Measurements from ENCODE around the gene JAG2.

The JAG2 gene

DNA sequence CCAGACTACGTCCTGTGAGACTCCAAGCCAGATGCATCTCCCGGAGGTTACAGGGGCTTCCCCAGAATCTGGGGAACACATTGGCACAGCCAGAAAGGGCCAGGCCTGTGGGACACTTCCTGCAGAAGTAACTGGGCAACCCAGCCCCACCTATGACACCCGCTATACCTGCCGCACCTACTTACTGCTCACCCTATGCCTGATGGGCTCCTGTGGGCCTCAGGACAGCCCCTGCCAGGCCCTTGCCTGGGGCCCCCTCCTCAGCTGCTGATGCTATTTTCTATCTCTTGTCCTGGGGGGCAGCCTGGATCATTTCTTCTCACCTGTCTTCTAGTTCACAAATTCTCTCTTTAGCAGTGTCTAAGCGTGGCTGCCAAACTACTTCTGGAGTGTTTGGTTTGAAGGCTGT lies 28.7 kb downstream of the JAG2 start:
- DNase-seq (ENCODE audit: low read depth, low spot score), result no peak

DNA sequence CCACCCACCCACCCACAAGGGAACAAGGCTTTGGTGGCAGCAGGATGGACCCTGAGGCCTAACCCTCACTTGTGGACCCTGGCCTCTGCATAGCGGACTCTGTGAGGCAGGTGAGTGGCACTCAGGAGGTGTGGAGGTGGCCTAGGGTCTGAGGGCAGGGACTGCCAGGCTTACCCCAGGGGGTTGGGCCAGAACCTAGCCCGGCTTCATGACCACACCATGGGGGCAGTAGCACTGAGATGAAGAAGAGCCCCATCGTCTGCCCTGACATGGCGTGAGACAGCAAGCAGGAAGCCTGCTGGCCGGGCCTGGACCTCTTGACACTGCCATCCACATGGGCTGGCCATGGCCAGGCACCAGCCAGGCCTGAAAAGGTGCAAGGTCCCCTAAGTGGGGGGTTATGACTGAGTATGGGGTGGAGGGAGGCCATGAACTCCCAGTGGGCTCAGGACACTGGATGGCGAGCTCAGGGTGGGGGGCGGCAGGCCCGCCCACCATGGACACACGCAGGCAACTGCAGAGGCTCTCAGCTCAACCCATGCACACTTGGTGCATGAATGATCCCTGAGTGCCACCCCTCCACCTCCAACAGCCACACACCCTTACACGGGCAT lies 29.3 kb downstream of the JAG2 start:
- no peak for DNase-seq (ENCODE audit: low read depth, low spot score)

DNA sequence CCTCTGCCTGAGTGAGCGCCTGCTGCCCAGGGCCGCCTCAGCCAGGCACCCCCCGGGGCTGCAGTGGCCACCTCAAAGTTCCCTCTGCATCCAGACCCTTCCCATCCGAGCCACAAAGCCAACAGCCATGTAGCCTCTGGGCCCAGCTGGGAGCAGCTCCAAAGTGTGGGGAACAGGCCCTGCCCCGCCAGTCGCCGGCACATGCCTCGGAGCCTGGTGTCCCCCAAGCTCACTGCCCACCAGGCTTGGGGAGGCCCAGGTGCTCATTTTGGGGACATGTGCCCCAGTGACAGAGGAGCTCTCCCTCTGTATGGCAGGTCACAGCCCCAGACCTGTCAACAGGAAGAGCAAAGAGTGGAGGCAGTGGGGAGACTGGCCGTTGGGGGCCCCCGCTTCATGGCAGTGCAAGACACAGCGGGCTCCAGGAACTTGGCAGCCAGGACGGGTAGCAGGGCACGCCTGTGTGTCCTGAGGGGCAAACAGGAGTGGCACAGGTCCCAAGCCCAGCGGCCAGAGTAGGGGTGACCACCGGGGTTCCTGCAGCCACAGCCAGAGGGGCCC lies 29.9 kb downstream of the JAG2 start:
- no peak for DNase-seq (ENCODE audit: low read depth, low spot score)

DNA sequence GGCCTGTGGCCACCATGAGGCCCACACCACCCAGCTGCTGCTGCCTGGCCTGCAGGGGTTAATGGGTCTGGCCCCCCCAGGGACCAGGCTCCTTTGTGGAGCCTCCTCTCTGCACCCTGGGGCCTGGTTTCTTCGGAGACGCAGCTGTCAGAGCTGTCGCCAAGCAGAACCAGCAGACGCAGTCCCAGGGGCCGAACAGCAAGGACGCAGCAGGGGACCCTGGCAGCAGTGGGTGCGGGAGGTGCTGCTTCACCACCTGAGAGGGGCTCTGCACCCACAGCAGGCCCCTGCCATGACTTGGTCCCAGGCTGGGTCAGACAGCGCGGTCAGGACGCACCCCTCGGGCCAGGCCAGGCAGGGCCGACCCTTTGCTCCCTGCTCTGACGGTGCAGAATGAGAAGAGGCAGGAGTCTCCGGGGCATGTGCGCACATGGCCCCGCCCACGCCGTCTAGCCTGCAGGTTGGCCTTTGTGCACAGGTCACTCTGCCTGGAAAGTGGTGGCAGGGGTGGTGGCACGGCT lies 30.5 kb downstream of the JAG2 start:
- DNase-seq (ENCODE audit: low read depth, low spot score), result no peak

DNA sequence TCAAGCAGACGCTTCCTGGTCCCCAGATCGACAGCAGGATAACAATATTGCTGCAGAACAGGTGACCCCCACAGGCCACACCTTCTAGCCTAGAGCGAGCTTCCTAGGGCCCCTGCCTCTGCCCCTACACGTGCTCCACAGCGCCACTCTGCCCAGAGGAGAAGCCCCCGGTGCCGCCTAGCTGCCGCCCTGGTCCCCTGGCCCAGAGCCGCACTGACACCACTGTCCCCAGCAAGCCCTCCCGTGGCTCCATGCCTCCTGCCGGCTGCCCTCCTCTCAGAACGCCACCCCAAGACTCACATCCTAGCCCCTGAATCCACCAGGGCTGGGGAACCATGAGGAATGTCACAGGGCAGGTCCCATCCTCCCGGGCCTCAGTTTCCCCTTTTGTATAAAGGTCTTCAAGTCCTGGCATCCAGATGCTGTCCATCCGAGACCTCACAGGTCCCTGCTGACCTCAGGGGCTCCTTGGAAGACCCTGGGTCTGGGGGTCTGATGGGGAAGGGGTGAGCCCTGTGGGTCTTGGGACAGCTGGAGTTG lies 31.0 kb downstream of the JAG2 start:
- no peak for DNase-seq (ENCODE audit: low read depth, low spot score)

DNA sequence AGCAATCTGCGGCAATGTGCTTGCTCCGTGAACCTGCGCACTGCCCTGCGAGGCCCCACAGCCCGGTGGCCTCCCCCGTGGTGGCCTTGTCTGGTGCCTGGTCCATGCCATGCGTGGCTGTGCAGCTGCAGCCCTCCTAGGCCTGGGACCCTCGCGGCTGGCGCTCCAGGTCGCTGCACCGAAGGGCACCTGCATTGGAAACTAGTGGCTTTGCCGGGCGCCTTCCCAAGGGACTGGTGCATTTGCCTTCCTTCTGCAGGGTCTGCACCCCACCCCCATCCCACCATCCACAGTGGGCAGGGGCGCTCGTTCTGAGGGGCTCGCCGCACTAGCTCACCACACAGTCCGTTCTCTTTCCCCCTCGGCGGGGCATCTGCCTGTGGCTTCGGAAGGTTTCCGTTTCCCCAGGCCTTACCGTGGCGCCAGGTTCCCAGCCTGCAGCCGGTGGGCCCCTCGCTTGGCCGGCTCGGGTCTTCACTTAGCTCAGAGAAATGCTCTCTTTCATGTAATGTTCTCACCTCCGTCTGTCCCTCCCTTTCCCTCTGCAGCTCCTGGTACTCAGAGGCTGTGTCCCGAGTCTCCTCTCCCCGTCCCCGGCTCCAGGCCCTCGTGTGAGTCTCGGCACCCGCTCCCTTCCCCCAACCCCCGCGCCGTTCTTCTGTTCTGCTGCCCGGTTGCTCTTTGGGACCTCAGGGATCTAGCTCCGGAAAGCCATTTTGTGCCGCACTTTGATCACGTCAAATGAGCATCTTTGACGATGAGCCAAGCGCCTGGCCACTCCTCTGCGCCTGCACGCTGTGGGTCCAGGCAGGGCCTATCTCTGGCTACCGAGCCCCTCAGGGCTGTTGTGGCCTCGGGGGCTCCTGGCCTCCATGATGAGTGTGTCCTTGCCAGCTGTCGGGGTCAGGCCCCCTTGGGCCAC lies 31.9 kb downstream of the JAG2 start:
- no peak for DNase-seq (ENCODE audit: low read depth, low spot score)

DNA sequence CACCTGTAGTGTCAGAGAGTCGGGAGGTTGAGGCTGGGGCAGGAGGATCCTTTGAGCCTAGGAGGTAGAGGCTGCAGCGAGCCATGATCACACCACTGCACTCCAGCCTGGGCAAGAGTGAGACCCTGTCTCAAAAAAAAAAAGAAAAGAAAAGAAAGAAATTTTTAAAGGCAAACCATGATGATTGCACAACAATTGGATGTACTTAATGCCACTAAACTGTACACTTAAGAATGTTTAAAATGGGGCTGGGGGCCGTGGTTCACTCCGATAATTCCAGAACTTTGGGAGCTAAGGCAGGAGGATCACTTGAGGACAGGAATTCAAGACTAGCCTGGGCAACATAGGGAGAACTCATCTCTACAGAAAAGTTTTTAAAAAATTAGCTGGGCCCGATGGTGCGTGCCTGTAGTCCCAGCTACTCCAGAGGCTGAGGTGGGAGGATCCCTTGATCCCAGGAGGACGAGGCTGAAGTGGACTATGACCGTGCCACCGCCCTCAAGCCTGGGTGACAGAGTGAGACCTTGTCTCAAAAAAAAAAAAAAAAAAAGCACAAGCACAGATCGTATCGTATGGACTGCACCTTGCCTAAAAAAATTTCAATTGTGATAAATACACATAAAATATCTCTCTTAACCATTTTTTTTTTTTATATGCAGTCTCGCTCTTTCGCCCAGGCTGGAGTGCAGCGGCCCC lies 32.7 kb downstream of the JAG2 start:
- no peak for DNase-seq (ENCODE audit: low read depth, low spot score)

DNA sequence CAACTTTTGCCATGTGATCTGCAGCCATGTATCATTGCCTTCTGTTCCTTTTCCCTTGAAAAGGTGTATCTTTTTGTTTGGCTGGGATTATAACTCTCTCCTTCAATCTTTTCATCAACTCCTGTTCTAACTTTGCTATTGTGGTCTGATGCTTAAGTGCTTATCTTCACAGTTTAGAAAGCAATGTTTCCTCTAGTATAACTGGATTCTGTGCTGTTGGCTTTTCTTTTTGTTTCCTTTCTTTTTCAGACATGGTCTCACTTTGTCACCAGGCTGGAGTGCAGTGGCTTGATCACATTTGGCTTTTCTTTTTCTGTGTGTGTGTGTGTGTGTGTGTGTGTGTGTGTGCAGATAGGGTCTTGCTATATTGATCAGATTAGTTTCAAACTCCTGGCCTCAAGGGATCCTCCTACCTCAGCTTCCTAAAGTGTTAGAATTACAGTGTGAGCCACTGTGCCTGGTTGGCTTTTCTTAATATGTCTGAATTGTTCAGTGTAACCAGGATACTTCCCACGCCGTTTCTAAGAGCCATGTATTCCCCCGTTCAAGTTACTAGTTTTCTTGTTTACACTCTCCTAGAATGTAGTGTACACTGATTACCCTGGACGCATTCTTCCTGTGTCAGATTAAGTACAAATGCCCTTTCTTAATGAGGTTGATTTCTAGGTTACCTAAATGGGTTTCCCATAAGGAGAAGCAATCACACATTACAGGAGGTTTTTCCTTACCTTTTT lies 35.5 kb downstream of the JAG2 start:
- no peak for DNase-seq (ENCODE audit: low read depth, low spot score)

DNA sequence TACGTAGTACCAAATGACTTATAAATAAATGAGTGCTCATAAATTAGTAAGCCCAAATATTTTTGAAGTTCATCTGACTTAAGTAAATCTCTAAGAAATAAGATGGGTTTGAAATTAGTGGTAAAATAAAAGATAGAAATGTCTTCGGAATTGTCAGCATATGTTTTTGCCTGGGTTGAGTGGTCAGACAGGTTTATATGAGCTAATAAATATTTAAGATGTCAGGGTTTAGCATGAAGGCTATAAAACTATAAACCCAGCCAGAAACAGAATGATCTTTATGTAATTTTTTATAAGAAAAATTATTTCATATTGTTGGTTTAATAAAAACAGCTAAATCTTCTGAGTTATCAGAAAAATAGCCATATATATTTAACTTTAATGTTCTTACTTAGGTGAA lies 37.3 kb downstream of the JAG2 start:
- DNase-seq (ENCODE audit: low read depth, low spot score), result no peak

DNA sequence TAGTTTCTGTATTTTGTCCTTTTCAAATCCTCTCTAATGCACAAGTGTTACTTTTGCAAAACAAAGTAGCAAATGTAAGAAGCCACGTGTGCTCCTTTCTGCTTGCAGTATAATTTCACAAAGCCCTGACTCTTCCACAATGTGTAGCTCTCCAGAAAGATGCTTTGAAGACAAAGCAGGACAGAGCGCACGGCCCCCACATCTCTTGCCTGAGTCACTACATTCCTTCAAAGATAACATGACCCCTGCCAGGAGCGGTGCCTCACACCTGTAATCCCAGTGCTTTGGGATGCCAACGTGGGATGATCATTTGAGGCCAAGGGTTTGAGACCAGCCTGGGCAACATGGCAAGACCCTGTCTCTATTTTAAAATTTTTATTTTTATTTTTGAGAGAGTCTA lies 40.5 kb downstream of the JAG2 start:
- no peak for DNase-seq (ENCODE audit: low read depth, low spot score)

DNA sequence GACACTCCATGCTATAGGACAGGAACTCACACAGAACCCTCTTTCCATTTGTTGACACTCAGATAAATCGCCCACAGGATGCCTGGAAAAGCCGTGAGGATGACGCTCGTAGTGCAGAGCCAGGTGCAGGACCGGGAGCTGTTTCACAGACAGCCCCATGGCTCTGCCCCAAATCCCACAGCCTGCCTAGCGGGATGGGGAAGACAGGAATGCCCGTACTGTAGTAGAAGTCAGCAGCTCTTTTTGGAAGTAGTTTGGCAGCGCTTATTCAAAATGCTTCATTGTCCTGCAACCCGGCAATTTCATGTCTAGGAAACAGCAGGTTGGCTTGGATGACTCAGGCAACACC lies 41.6 kb downstream of the JAG2 start:
- DNase-seq (ENCODE audit: low read depth, low spot score), result no peak

DNA sequence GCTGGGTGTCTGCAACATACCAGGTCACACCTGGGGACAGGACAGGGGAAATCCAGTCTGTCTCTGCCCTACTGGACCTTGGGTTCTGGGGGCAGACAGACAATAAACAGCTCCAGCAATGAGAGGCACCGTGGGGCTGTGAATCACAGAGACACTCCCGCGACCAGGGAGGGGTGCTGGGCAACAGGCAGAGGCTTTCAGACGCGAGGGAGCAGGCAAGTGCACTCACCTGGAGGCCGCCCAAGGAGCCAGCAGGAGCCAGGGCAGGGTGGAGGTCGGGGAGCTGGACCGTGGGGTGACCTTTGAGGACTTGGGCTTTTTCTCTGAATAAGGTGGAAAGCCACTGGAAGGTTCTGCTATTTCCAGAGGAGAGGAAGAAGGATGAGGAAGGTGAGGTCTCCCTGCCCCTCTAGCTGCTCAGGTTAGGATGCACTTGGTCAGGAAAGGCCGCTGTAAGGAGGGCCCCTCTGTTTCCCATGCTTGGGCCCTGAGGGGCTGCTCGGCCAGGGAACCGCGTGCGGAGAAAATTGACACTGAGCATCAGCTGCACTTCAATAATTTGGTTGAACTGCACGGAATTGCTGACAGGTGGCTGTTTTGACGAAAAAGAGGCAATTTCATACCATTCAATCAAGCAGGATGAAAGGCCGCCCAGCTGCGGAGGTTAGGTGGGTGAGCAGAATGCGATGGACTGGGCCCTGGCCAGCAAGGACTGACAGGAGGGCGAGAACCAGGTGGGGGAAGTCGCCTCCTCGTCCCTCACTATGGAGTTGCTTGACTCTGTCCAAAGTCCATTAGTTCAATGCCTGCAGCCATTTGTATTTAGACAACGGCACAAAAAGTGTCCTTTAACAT lies 42.2 kb downstream of the JAG2 start:
- DNase-seq (ENCODE audit: low read depth, low spot score), result no peak

DNA sequence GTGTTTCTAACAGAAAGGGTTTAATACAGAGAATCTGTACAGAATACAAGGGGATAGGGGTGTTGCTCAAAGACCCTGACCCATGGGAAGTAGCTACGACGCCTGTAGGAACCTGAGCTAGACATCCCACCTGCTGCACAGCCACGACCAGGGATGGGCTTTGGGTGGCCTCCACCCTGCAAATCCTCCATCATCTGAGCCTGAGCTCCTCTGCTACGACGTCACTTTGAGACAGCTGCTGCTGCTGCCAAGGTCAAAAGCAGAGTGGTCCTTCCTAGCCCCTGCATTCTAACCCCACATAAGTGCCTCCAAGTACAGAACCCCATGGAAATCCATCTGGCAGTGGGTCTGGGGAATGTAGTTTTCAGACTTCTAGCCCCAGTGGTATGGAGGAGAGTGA lies 43.8 kb downstream of the JAG2 start:
- no peak for DNase-seq (ENCODE audit: low read depth, low spot score)

DNA sequence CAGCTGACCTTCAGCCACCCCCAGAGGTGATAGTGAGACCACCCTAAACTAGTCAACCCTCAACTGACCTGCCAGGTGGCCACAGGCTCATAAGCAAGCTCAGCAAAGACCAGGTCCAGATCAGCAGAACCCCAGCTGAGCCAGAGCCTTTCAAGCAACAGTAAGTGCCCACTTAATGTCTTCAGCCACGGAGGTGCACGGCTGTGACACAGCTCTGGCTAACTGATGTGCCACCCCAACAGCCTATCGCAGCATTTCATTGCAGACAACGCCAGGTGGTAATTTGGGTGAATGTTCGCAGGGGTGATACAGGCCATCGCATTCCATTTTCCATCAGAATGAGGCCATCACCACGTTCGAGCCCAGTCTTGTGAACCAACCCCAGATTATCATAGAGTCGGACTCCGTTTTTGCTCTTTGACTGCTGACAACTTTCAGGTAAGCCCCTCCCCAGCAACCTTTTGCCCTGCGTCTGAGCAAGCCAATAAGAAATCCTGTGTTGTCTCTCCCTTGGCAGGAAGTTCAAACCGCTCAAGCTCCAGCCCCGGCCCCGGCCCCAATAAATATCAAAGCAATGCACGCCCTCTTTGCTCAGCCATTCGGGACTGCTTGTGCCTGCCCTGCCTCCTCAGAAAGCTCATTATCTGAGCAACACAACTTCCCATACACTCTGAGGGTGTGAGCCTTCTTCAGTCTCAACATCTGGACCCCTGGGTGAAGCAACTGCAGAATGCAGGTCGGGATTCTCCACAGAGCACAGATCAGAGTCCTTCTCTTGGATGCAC lies 44.4 kb downstream of the JAG2 start:
- no peak for DNase-seq (ENCODE audit: low read depth, low spot score)

DNA sequence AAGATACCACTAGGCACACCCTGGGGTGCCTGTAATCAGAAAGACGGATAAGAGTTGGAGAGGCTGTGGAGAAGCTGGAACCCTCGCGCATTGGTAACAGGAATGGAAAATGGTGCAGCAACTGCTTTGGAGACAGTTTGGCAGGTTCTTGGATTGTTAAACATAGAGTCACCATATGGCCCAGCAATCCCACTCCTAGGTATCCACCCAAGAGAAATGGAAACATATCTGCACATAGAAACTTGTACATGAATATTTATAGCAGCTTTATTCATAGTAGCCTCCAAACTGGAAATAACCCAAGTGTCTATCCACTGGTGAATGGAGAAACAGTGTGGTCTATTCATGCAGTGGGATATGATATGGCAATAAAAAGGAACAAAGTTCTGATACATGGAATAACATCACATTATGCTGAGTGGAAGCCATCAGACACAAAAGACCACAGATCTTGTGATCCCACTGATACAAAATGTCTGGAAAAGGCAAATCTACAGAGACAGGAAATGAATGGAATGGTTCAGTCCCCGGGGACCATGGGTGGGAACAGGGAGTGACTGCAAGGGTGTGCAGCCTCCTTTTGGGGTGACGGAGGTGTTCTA lies 45.4 kb downstream of the JAG2 start:
- DNase-seq (ENCODE audit: low read depth, low spot score), result no peak

DNA sequence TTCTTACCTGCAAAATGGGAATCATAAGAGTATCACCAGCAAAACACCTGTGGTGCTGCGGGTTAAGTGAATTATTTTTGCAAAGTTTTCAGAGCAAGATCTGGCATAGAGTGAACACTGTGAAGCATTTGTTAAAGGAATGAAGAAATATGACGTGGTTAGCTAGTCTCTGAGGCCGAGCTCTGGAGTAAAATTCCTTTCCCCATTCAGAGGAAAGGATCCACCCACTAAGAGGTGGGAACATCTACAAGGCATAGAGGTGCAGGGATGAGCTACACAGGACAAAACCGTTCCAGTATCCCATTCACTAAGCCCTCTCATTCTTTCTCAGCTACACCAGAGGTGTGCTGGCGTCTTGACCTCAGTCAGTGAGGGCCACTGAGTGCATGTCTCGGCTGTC lies 48.5 kb downstream of the JAG2 start:
- DNase-seq (ENCODE audit: low read depth, low spot score), result no peak

DNA sequence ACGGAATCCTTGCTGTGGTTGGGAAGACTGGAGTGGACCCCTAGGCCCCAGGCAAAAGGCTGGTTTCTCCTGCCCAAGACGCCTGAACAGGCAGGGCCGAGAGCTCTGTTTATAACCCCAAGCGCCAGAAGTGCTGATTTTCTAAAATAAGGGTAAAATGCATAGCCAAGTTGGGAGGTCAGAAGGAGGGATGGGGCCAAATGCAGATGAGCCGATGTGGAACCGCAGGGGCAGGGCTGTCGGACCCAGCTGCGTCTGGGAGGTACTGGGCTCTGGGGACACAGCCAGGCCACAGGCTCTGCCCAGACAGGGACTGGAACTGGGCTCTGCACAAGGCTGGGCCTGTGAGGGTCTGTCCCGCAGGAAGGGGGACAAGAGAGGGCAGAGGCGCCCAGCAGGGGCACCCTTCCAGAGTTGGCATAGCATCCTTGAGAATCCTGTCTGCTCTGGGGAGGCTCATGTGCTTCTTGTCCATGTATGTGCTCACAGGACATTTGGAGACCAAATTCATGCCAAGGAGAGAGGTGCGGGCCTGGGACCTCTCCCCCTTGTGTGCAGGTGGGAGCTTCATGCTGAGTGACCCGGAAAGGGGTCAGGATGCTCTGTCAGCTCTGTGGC lies 49.1 kb downstream of the JAG2 start:
- DNase-seq (ENCODE audit: low read depth, low spot score), result no peak

DNA sequence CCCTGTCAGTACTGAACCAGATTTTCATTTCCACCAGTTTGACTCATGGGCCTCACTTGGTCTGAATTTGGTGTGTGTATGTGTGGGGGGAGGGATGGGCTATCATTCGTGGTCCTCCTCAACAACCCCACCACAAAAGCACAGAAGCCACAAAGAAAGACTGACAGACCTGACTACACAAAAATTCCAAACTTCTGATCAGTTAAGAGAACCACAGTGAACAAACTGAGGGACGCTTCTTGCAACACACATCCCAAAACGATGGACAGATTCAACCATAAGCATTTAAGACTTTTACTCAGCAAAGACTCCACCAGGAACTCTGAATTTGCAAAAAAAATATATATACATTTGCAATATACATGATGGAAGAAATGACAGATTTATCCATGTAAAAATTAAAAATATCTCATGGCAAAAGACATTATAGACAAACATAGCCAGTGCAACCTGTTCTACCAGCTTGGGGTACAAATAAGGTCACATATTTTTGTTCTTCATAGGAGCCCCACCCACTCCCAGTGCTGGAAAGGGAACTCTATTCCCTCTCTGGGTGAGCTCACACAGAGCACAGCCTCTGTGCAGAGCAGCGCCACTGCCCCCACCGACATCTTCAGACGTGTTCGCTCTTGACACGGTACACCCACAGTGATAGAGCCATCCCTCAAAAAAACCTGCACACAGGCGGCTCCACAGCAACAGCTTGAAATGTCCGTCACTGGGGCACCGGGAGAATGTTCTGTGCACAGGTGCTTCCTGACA lies 49.7 kb downstream of the JAG2 start:
- DNase-seq (ENCODE audit: low read depth, low spot score), result no peak
